ENCODE data around the gene ARMH4. TPM values are rescaled to one million over a fixed set of nuclear protein-coding genes. Genes with fewer than 3 reads are reported as not detected.

The ARMH4 gene
- total and polyA plus RNA-seq, 2 donors (not counting 1 experiment from before 2014, with no cell fraction given): not detected

GRCh38 chr14:58073516-58073915 lies 78.5 kb downstream of the ARMH4 start:
- no peak for ATAC-seq (ENCODE audit: low read depth)
- Histone ChIP-seq H3K4me2 (replicated peaks; ENCODE audit: low read depth, low read length, poor library complexity, severe bottlenecking) (no peak overlapping the region), H2AFZ (ENCODE audit: insufficient read depth, low read depth, low read length, poor library complexity, severe bottlenecking) (no peak overlapping the region), H3K4me3 (ENCODE audit: control extremely low read depth in 1 of 5, extremely low read depth in 1 of 5, insufficient read depth in 1 of 5, low read depth in 2 of 5, low read length in 4 of 5) (no peak overlapping the region), H3K27ac (ENCODE audit: low read length in 2 of 2) (no peak overlapping the region), H3K9ac (ENCODE audit: low read length) (no peak overlapping the region), H4K20me1 (ENCODE audit: control insufficient read depth, insufficient read depth, low read length, poor library complexity, severe bottlenecking) (no peaks in the 10 kb centered on the region), H3K9me3 (ENCODE audit: control extremely low read depth in 1 of 3, control insufficient read depth in 2 of 3, insufficient read depth in 1 of 3, low read length in 2 of 3) (no peaks in the 10 kb centered on the region), H3K79me2 (ENCODE audit: control insufficient read depth, insufficient read depth, low read length) (no peaks in the 10 kb centered on the region), H3K36me3 (replicated peaks in 1 of 2; ENCODE audit: control extremely low read depth in 1 of 2, control insufficient read depth in 1 of 2, extremely low read depth in 1 of 2, insufficient read depth in 2 of 2, low read length in 1 of 2) (no peaks in the 10 kb centered on the region), H3K4me1 (ENCODE audit: control insufficient read depth in 2 of 2, insufficient read depth in 2 of 2, low read length in 2 of 2) (peaks cover 0 to 5% of the 10 kb centered on the region in 2 donors), H3K27me3 (replicated peaks in 1 of 4; ENCODE audit: control extremely low read depth in 1 of 4, control insufficient read depth in 3 of 4, insufficient read depth in 4 of 4, low read length in 3 of 4) (no peaks in the 10 kb centered on the region)
- CTCF ChIA-PET: interaction anchor here (1.0 to 1.1 kb wide), 2 partner anchors 19 to 1584 kb away, joined by 3 to 4 read pairs; no protein-coding TSS in a partner anchor
- no peaks in the 10 kb centered on the region for H3K4me1 Mint-ChIP-seq
- WGBS (ENCODE audit: insufficient coverage): 100% methylated on average over 1 of the region's 3 CpGs
- no peak for DNase-seq
- TF ChIP-seq CTCF (IDR thresholded peaks at IDR 0.05) (no peak), EZH2 (IDR thresholded peaks at IDR 0.05; ENCODE audit: borderline replicate concordance, insufficient read depth, low read depth, low read length, poor library complexity, severe bottlenecking) (no peak)
- no peak overlapping the region for H3K27ac Mint-ChIP-seq
- POLR2A ChIA-PET: no interaction called here
- intact Hi-C loops (cut with micrococcal nuclease): no loop called here
- H3K9me3 Mint-ChIP-seq (ENCODE audit: insufficient read depth): no peaks in the 10 kb centered on the region
- H3K27me3 Mint-ChIP-seq: peaks cover 14% of the 10 kb centered on the region
- H3K4me3 Mint-ChIP-seq: no peak overlapping the region

GRCh38 chr14:58072288-58073071 lies 79.5 kb downstream of the ARMH4 start:
- Histone ChIP-seq H3K4me3 (ENCODE audit: control extremely low read depth in 1 of 5, extremely low read depth in 1 of 5, insufficient read depth in 1 of 5, low read depth in 2 of 5, low read length in 4 of 5) (no peak overlapping the region), H3K4me1 (ENCODE audit: control insufficient read depth in 2 of 2, insufficient read depth in 2 of 2, low read length in 2 of 2) (peaks cover 0 to 5% of the 10 kb centered on the region in 2 donors), H3K36me3 (replicated peaks in 1 of 2; ENCODE audit: control extremely low read depth in 1 of 2, control insufficient read depth in 1 of 2, extremely low read depth in 1 of 2, insufficient read depth in 2 of 2, low read length in 1 of 2) (no peaks in the 10 kb centered on the region), H3K27ac (ENCODE audit: low read length in 2 of 2) (no peak overlapping the region), H3K9me3 (ENCODE audit: control extremely low read depth in 1 of 3, control insufficient read depth in 2 of 3, insufficient read depth in 1 of 3, low read length in 2 of 3) (no peaks in the 10 kb centered on the region), H3K27me3 (replicated peaks in 1 of 4; ENCODE audit: control extremely low read depth in 1 of 4, control insufficient read depth in 3 of 4, insufficient read depth in 4 of 4, low read length in 3 of 4) (no peaks in the 10 kb centered on the region), H4K20me1 (ENCODE audit: control insufficient read depth, insufficient read depth, low read length, poor library complexity, severe bottlenecking) (no peaks in the 10 kb centered on the region), H2AFZ (ENCODE audit: insufficient read depth, low read depth, low read length, poor library complexity, severe bottlenecking) (no peak overlapping the region), H3K9ac (ENCODE audit: low read length) (no peak overlapping the region), H3K4me2 (replicated peaks; ENCODE audit: low read depth, low read length, poor library complexity, severe bottlenecking) (no peak overlapping the region), H3K79me2 (ENCODE audit: control insufficient read depth, insufficient read depth, low read length) (no peaks in the 10 kb centered on the region)
- H3K4me3 Mint-ChIP-seq: no peak overlapping the region
- whole genome bisulfite sequencing (ENCODE audit: insufficient coverage): 3% methylated on average over 7 of the region's 17 CpGs
- intact Hi-C loops (cut with micrococcal nuclease): no loop called here
- H3K4me1 Mint-ChIP-seq: no peaks in the 10 kb centered on the region
- no peak overlapping the region for H3K27ac Mint-ChIP-seq
- no peaks in the 10 kb centered on the region for H3K9me3 Mint-ChIP-seq (ENCODE audit: insufficient read depth)
- ATAC-seq (ENCODE audit: low read depth) (peak; percentile 51), DNase-seq (peak; percentile 51)
- peaks cover 17% of the 10 kb centered on the region for H3K27me3 Mint-ChIP-seq
- POLR2A ChIA-PET: no interaction called here
- peak; percentile 69 for TF ChIP-seq CTCF (IDR thresholded peaks at IDR 0.05)
- no peak for TF ChIP-seq EZH2 (IDR thresholded peaks at IDR 0.05; ENCODE audit: borderline replicate concordance, insufficient read depth, low read depth, low read length, poor library complexity, severe bottlenecking)
- CTCF ChIA-PET: interaction anchor here (0.7 to 1.4 kb wide), 4 partner anchors 12 to 1718 kb away, joined by 3 to 4 read pairs (median 3); no protein-coding TSS in a partner anchor

All from B cell (primary cell).